ENCODE results near the gene MICAL2. TPM values are rescaled to one million over a fixed set of nuclear protein-coding genes. Genes with fewer than 3 reads are reported as not detected.
A peak's percentile ranks its signal among the peaks of the same experiment; 100 is the strongest.

The MICAL2 gene
- total RNA-seq, 6 experiments from 2014 or later = 17.0 to 50.7 (median 35.9) TPM

DNA sequence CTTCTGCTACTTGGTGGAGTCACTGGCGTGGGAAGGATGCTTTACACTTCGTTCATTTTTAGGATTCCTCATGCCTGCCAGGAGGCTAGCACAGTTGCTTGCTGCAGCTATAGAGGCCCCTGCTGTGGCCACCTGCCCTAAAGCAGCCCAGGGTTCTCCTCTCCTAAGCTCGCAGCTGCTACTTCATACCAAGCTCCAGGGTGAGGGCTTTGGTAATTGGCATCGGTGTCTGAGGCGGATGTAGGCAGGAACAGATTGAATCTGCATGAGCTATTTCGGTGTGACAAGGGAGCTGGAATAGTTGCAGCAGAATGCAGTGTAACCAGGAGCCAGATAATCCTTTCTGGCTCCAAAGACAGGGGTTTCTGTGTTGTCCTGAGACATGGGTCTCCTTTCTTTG is 133.1 kb downstream of the MICAL2 start:
- H3K4me3 ChIP-seq = no peak overlapping the region
- 100% methylated on average over 6 of the region's 6 CpGs for WGBS (ENCODE audit: insufficient coverage, low coverage, low lambda C conversion rate, missing lambda C conversion rate)
- DNase-seq (no peak), ATAC-seq (no peak)
- H3K9me3 ChIP-seq = no peaks in the 10 kb centered on the region
- TF ChIP-seq, protein P1, sequence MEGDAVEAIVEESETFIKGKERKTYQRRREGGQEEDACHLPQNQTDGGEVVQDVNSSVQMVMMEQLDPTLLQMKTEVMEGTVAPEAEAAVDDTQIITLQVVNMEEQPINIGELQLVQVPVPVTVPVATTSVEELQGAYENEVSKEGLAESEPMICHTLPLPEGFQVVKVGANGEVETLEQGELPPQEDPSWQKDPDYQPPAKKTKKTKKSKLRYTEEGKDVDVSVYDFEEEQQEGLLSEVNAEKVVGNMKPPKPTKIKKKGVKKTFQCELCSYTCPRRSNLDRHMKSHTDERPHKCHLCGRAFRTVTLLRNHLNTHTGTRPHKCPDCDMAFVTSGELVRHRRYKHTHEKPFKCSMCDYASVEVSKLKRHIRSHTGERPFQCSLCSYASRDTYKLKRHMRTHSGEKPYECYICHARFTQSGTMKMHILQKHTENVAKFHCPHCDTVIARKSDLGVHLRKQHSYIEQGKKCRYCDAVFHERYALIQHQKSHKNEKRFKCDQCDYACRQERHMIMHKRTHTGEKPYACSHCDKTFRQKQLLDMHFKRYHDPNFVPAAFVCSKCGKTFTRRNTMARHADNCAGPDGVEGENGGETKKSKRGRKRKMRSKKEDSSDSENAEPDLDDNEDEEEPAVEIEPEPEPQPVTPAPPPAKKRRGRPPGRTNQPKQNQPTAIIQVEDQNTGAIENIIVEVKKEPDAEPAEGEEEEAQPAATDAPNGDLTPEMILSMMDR (IDR thresholded peaks at IDR 0.05) = no peak
- no peak for TF ChIP-seq POLR2A (IDR thresholded peaks at IDR 0.05)
- peaks cover 0 to 31% (median 13%) of the 10 kb centered on the region in 4 donors for H3K4me1 ChIP-seq
- H3K36me3 ChIP-seq = no peaks in the 10 kb centered on the region
- no peak overlapping the region for H3K27ac ChIP-seq
- intact Hi-C loops (cut with DNase I) = no loop called here
- H3K27me3 ChIP-seq = no peaks in the 10 kb centered on the region

DNA sequence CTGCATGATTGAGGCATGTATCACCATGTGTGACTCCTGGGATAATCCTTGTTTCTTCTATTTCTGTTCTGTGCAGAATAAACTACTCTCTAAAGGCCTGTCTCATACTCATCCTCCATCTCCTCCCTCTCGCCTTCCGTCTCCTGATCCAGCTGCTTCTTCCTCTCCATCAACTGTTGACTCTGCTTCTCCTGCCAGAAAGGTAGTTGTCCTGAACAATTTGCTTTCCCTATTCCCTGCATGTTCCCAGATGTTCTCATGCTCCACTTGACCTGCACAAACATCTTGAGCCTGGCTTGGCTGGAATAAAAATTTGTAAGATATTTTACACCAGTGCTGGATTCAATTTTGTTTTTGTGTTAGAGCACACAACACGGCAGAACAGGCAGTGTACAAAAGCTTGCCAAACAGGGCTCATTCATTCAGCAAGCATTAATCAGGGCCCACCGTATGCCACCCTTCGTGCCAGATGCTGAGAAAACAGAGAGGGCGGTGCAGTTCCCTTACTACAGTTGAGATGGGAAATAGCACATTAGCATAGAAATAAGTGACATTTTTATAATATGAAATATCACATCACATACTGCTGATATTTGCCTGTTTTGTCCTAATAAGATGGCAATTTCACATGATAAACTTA is 133.6 kb downstream of the MICAL2 start:
- H3K36me3 ChIP-seq = no peaks in the 10 kb centered on the region
- DNase-seq (no peak), ATAC-seq (no peak)
- intact Hi-C loops (cut with DNase I) = no loop called here
- H3K9me3 ChIP-seq = no peaks in the 10 kb centered on the region
- no peaks in the 10 kb centered on the region for H3K27me3 ChIP-seq
- no peak overlapping the region for H3K27ac ChIP-seq
- TF ChIP-seq, protein P1 (IDR thresholded peaks at IDR 0.05) = no peak
- TF ChIP-seq POLR2A (IDR thresholded peaks at IDR 0.05) = no peak
- no peak overlapping the region for H3K4me3 ChIP-seq
- H3K4me1 ChIP-seq = peaks cover 0 to 31% (median 13%) of the 10 kb centered on the region in 4 donors
- 76% methylated on average over 6 of the region's 6 CpGs for WGBS (ENCODE audit: insufficient coverage, low coverage, low lambda C conversion rate, missing lambda C conversion rate)

DNA sequence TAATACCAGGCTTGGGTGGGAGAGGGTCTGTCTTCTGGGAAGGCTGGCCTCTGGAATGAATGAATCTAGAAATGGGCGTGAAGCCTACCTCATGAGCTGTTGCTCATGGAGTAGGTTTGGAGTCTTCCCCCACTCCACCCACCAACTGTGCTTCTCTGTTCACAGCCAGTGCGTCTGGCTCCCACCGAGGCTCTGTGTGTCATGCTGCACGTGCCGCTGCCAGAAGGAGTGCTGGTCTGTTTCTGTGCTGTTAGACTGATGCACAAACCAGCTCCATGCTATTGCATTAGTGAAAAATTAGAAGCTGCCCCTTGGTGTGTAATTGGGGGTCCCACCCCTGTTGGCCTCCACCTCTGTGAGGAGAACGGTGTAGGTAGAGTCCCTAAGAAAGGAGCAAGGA is 134.7 kb downstream of the MICAL2 start:
- H3K4me3 ChIP-seq = no peak overlapping the region
- H3K36me3 ChIP-seq = no peaks in the 10 kb centered on the region
- DNase-seq = no peak
- H3K4me1 ChIP-seq = peaks cover 0 to 21% (median 9%) of the 10 kb centered on the region in 4 donors
- H3K9me3 ChIP-seq = no peaks in the 10 kb centered on the region
- ATAC-seq = no peak
- TF ChIP-seq, protein P1 (IDR thresholded peaks at IDR 0.05) = no peak
- no peak for TF ChIP-seq POLR2A (IDR thresholded peaks at IDR 0.05)
- WGBS (ENCODE audit: insufficient coverage, low coverage, low lambda C conversion rate, missing lambda C conversion rate) = 92% methylated on average over 4 of the region's 6 CpGs
- H3K27me3 ChIP-seq = no peaks in the 10 kb centered on the region
- H3K27ac ChIP-seq = no peak overlapping the region
- intact Hi-C loops (cut with DNase I) = no loop called here

DNA sequence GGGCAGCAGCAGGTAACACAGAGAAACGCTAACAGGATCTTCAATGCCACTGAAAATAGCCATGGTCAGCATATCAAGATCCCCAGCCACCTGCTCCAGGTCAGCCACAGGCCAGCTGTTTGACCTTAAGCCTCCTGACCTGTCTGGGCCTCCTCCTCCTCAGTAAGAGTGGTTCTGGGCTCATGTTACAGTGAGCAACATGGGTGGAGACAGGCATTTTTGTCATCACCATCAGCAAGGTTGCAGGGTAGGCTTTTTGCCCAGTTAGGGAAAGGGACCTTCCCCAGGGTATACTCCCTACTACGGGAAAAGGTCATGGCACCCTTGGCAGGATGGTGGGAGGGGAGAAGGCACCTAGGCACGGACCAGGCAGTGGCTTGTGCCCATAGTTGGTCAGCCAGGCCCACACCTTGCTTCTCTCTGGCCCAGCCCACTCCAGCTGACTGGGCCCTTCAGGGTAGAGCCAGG is 135.2 kb downstream of the MICAL2 start:
- ATAC-seq = peak in 1 of 4 donors; percentile 42
- Histone ChIP-seq H3K9me3 (no peaks in the 10 kb centered on the region), H3K4me1 (peaks cover 0 to 16% (median 8%) of the 10 kb centered on the region in 4 donors)

DNA sequence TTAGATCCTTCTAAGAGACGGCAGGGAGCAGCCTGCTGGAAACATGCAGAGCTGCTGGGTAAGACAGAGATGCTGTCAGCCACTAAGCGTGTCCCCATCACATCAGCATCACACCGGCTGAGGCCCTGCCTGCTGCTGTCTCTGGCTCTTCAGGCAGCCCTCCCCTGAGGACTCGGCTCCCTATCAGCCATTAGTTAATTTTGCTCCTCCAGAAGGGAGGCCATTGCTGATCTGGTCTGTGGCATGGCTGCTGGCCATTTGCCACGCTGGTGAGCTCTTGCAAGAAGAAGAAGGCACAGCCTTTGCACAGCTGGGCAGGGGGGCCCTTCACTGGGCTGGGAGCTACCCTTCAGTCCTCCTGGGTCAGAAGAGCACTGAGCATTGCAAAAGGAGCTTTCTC is 135.8 kb downstream of the MICAL2 start:
- H3K4me3 ChIP-seq = no peak overlapping the region
- ATAC-seq (no peak), DNase-seq (no peak)
- no peaks in the 10 kb centered on the region for H3K27me3 ChIP-seq
- intact Hi-C loops (cut with DNase I) = no loop called here
- H3K36me3 ChIP-seq = no peaks in the 10 kb centered on the region
- no peak for TF ChIP-seq POLR2A (IDR thresholded peaks at IDR 0.05)
- TF ChIP-seq, protein P1 (IDR thresholded peaks at IDR 0.05) = no peak
- H3K9me3 ChIP-seq = no peaks in the 10 kb centered on the region
- H3K27ac ChIP-seq = no peak overlapping the region
- peaks cover 0 to 11% (median 5%) of the 10 kb centered on the region in 4 donors for H3K4me1 ChIP-seq
- no CpG with 5 or more reads among the region's 5 CpGs for WGBS (ENCODE audit: insufficient coverage, low coverage, low lambda C conversion rate, missing lambda C conversion rate)

More for the DNA sequence above, 135.2 kb downstream of the MICAL2 start:
- TF ChIP-seq POLR2A (IDR thresholded peaks at IDR 0.05) = no peak
- WGBS (ENCODE audit: insufficient coverage, low coverage, low lambda C conversion rate, missing lambda C conversion rate) = no CpG with 5 or more reads among the region's 3 CpGs
- Histone ChIP-seq H3K4me3 (no peak overlapping the region), H3K36me3 (no peaks in the 10 kb centered on the region), H3K27me3 (no peaks in the 10 kb centered on the region), H3K27ac (no peak overlapping the region)
- intact Hi-C loops (cut with DNase I) = no loop called here
- DNase-seq = no peak
